H9 (cell line): ENCODE measurements around the gene DUS4L. TPM values are rescaled to one million over a fixed set of nuclear protein-coding genes. Genes with fewer than 3 reads are reported as not detected.

ENCODE experiments used
- DNase-seq: peaks from one replicate; pipeline ENCODE4 v3.0.0-alpha.2; 2017
- H2AFZ ChIP-seq: one replicate; pipeline ENCODE4 v1.6.1; 2013; ENCODE audit warnings: mild to moderate bottlenecking, low read length, control low read depth, moderate library complexity
- H2AK5ac ChIP-seq: 2 replicates; pipeline ENCODE4 v1.6.1; 2013; ENCODE audit warnings: low read length, control low read depth, mixed read lengths; ENCODE audit not compliant: insufficient read length
- H2BK120ac ChIP-seq: one replicate; pipeline ENCODE4 v1.6.1; 2013; ENCODE audit warnings: low read depth, mild to moderate bottlenecking, low read length, control low read depth, inconsistent platforms; ENCODE audit not compliant: poor library complexity, severe bottlenecking
- H2BK12ac ChIP-seq: 2 replicates; pipeline ENCODE4 v1.6.1; 2013; ENCODE audit warnings: low read length, control low read depth, mixed read lengths, low read depth; ENCODE audit not compliant: insufficient read length
- H2BK15ac ChIP-seq: 2 replicates; pipeline ENCODE4 v1.6.1; 2013; ENCODE audit warnings: low read depth, low read length, control low read depth
- H2BK20ac ChIP-seq: one replicate; pipeline ENCODE4 v1.6.1; 2013; ENCODE audit warnings: low read depth, mild to moderate bottlenecking, low read length, control low read depth, inconsistent platforms; ENCODE audit not compliant: poor library complexity, severe bottlenecking
- H2BK5ac ChIP-seq: 2 replicates; pipeline ENCODE4 v1.6.1; 2013; ENCODE audit warnings: low read length, control low read depth, mixed read lengths; ENCODE audit not compliant: insufficient read length
- H3K14ac ChIP-seq: 2 replicates; pipeline ENCODE4 v1.6.1; 2013; ENCODE audit warnings: low read length, control low read depth; ENCODE audit not compliant: insufficient read depth
- H3K18ac ChIP-seq: 2 replicates; pipeline ENCODE4 v1.6.1; 2013; ENCODE audit warnings: low read depth, mild to moderate bottlenecking, mixed read lengths, low read length, control low read depth; ENCODE audit not compliant: insufficient read length
- H3K23ac ChIP-seq: 2 replicates; pipeline ENCODE4 v1.6.1; 2013; ENCODE audit warnings: low read length, control low read depth, mixed read lengths, low read depth; ENCODE audit not compliant: insufficient read length
- H3K23me2 ChIP-seq: 2 replicates; pipeline ENCODE4 v1.6.1; 2013; ENCODE audit warnings: low read depth, mild to moderate bottlenecking, mixed read lengths, low read length, control low read depth; ENCODE audit not compliant: insufficient read length, poor library complexity, severe bottlenecking
- H3K27ac ChIP-seq: 2 replicates; pipeline ENCODE4 v1.5.1; 2013; ENCODE audit warnings: low read length, control low read depth, mixed read lengths, low read depth; ENCODE audit not compliant: insufficient read length
- H3K27me3 ChIP-seq: 2 replicates; pipeline ENCODE4 v1.6.1; 2013; ENCODE audit warnings: low read length, control low read depth, inconsistent platforms; ENCODE audit not compliant: insufficient read depth
- H3K4ac ChIP-seq: 2 replicates; pipeline ENCODE4 v1.6.1; 2013; ENCODE audit warnings: low read depth, mild to moderate bottlenecking, control low read depth, inconsistent platforms, low read length, moderate library complexity
- H3K4me1 ChIP-seq: 2 replicates; pipeline ENCODE4 v1.6.1; 2013; ENCODE audit warnings: low read length, control low read depth, inconsistent platforms; ENCODE audit not compliant: insufficient read depth
- H3K4me2 ChIP-seq: 2 replicates; pipeline ENCODE4 v1.6.1; 2013; ENCODE audit warnings: low read length, control low read depth, mixed read lengths; ENCODE audit not compliant: insufficient read length, insufficient read depth
- H3K56ac ChIP-seq: 2 replicates; pipeline ENCODE4 v1.6.1; 2013; ENCODE audit warnings: low read depth, mild to moderate bottlenecking, mixed read lengths, low read length, control low read depth; ENCODE audit not compliant: insufficient read length
- H3K79me1 ChIP-seq: 2 replicates; pipeline ENCODE4 v1.6.1; 2013; ENCODE audit warnings: low read depth, mild to moderate bottlenecking, moderate library complexity, low read length, control low read depth, inconsistent platforms; ENCODE audit not compliant: insufficient read depth, poor library complexity, severe bottlenecking
- H3K79me2 ChIP-seq: 2 replicates; pipeline ENCODE4 v1.6.1; 2013; ENCODE audit warnings: low read length, control low read depth, inconsistent platforms; ENCODE audit not compliant: insufficient read depth
- H3K9ac ChIP-seq: 2 replicates; pipeline ENCODE4 v1.6.1; 2013; ENCODE audit warnings: low read length, control low read depth, mixed read lengths; ENCODE audit not compliant: insufficient read length; ENCODE audit errors: extremely low read depth
- H3K9me3 ChIP-seq: one replicate; pipeline ENCODE4 v1.6.1; 2013; ENCODE audit warnings: low read depth, low read length, inconsistent platforms; ENCODE audit not compliant: control insufficient read depth
- H3T11ph ChIP-seq: one replicate; pipeline ENCODE4 v1.6.1; 2013; ENCODE audit warnings: mild to moderate bottlenecking, low read length, control low read depth, inconsistent platforms
- H4K20me1 ChIP-seq: one replicate; pipeline ENCODE4 v1.6.1; 2013; ENCODE audit not compliant: control insufficient read depth, insufficient read length, insufficient read depth
- H4K5ac ChIP-seq: 2 replicates; pipeline ENCODE4 v1.6.1; 2013; ENCODE audit warnings: low read depth, mild to moderate bottlenecking, mixed read lengths, low read length, control low read depth; ENCODE audit not compliant: insufficient read length
- H4K8ac ChIP-seq: replicated peaks from 2 replicates; pipeline ENCODE4 v1.6.1; 2013; ENCODE audit warnings: low read length, control low read depth, mixed read lengths, low read depth; ENCODE audit not compliant: insufficient read length
- H4K91ac ChIP-seq: 2 replicates; pipeline ENCODE4 v1.6.1; 2013; ENCODE audit warnings: low read depth, mild to moderate bottlenecking, moderate library complexity, mixed read lengths, low read length, control low read depth; ENCODE audit not compliant: insufficient read length
- H3K27ac Mint-ChIP-seq, 3 experiments: 2 replicates in 2 of 3; 3 replicates in 1 of 3; pipeline ENCODE4 v1.8.0; 2020 to 2021; ENCODE audit warnings: mixed read lengths in 3 of 3, mild to moderate bottlenecking in 1 of 3, moderate library complexity in 1 of 3
- H3K27me3 Mint-ChIP-seq: 2 replicates; pipeline ENCODE4 v1.8.0; 2021; ENCODE audit warnings: low read depth, mild to moderate bottlenecking, moderate library complexity, mixed read lengths
- H3K36me3 Mint-ChIP-seq, 3 experiments: 2 replicates in 2 of 3; 3 replicates in 1 of 3; pipeline ENCODE4 v1.8.0; 2020 to 2021; ENCODE audit warnings: low read depth in 3 of 3, mixed read lengths in 3 of 3; ENCODE audit not compliant: insufficient read depth in 1 of 3
- H3K4me1 Mint-ChIP-seq, 2 experiments: 2 replicates each; pipeline ENCODE4 v1.8.0; 2020; ENCODE audit warnings: mixed read lengths in 2 of 2
- H3K4me3 Mint-ChIP-seq, 2 experiments: 2 replicates in 1 of 2; 3 replicates in 1 of 2; pipeline ENCODE4 v1.8.0; 2020 to 2021; ENCODE audit warnings: mild to moderate bottlenecking in 2 of 2, mixed read lengths in 2 of 2, moderate library complexity in 1 of 2
- H3K9me3 Mint-ChIP-seq, 2 experiments: 2 replicates in 1 of 2; 3 replicates in 1 of 2; pipeline ENCODE4 v1.8.0; 2020; ENCODE audit warnings: mild to moderate bottlenecking in 2 of 2, mixed read lengths in 2 of 2, moderate library complexity in 1 of 2
- CTCF ChIP-seq: fragments of 200-600 bp; sonication (generic); conservative IDR thresholded peaks from 3 replicates; pipeline ENCODE4 v1.8.0; 2021; ENCODE audit warnings: antibody characterized with exemption, mild to moderate bottlenecking
- WGBS: extraction: QIAGEN DNeasy Blood & Tissue Kit; methylation state at CpG from one replicate; pipeline ENCODE4 v1.1.7; 2013; ENCODE audit warnings: missing lambda C conversion rate, low lambda C conversion rate, mixed read lengths; ENCODE audit not compliant: insufficient read length; ENCODE audit errors: extremely low coverage; 5-methylcytosine and 5-hydroxymethylcytosine counted together
- total RNA-seq: library from RNA; stranded (reverse); gene quantifications from 2 replicates; pipeline ENCODE4 v1.2.1, GENCODE V29; 2021

DUS4L gene
- total RNA-seq, 1 experiment from 2014 or later, result 10.8 TPM

GRCh38 chr7:107588529-107589130 is 24.9 kb downstream of the DUS4L start:
- Histone ChIP-seq H2AFZ (no peak overlapping the region), H4K8ac (no peak overlapping the region), H3K18ac (no peak overlapping the region), H4K5ac (no peak overlapping the region), H4K91ac (no peak overlapping the region), H3K23ac (no peak overlapping the region), H3K79me2 (no peaks in the 10 kb centered on the region), H3K9me3 (no peaks in the 10 kb centered on the region), H2BK12ac (no peak overlapping the region), H2BK120ac (no peak overlapping the region), H3K23me2 (no peaks in the 10 kb centered on the region), H4K20me1 (no peaks in the 10 kb centered on the region), H3K14ac (no peak overlapping the region), H3K27me3 (no peaks in the 10 kb centered on the region), H3K9ac (no peak overlapping the region), H3T11ph (no peak overlapping the region), H3K27ac (no peak overlapping the region), H2AK5ac (no peak overlapping the region), H2BK15ac (no peak overlapping the region), H3K4me1 (no peaks in the 10 kb centered on the region), H3K4ac (no peak overlapping the region), H2BK5ac (no peak overlapping the region), H3K56ac (no peak overlapping the region), H2BK20ac (no peak overlapping the region), H3K79me1 (no peaks in the 10 kb centered on the region), H3K4me2 (no peak overlapping the region)
- Mint-ChIP-seq H3K4me3 (no peak overlapping the region), H3K27ac (no peak overlapping the region; a peak in 1 of 7 replicates), H3K36me3 (peaks cover 10 to 22% (median 12%) of the 10 kb centered on the region in 3 experiments), H3K27me3 (no peaks in the 10 kb centered on the region), H3K9me3 (peaks cover 4% of the 10 kb centered on the region in 2 experiments; a peak in 4 of 5 replicates), H3K4me1 (no peaks in the 10 kb centered on the region)
- no CpG with 5 or more reads among the region's 5 CpGs for WGBS
- DNase-seq, result no peak
- no peak for TF ChIP-seq CTCF
